Measurements from ENCODE around the gene SP5.

DNA sequence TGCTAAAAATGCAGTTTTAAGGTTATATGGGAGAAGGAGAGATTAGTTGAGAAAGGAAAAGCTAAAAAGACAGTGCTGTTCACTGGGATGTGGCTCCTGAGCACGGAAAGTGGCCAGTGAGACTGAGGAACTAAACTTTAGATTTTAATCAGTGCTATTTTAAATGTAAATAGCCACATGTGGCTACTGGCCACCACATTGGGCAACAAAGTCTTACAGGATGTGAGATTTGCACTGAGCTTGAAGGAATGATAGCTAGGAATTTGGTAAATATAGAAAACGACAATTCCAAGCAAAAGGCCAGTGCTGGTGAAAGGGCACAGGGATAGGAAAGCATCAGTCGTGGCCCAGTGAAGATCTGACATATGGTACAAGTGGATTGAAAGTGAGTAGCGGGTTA lies 14.1 kb upstream of the SP5 start:
- TF ChIP-seq, protein P1, sequence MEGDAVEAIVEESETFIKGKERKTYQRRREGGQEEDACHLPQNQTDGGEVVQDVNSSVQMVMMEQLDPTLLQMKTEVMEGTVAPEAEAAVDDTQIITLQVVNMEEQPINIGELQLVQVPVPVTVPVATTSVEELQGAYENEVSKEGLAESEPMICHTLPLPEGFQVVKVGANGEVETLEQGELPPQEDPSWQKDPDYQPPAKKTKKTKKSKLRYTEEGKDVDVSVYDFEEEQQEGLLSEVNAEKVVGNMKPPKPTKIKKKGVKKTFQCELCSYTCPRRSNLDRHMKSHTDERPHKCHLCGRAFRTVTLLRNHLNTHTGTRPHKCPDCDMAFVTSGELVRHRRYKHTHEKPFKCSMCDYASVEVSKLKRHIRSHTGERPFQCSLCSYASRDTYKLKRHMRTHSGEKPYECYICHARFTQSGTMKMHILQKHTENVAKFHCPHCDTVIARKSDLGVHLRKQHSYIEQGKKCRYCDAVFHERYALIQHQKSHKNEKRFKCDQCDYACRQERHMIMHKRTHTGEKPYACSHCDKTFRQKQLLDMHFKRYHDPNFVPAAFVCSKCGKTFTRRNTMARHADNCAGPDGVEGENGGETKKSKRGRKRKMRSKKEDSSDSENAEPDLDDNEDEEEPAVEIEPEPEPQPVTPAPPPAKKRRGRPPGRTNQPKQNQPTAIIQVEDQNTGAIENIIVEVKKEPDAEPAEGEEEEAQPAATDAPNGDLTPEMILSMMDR (IDR thresholded peaks at IDR 0.05) = no peak
- TF ChIP-seq EZH2 (IDR thresholded peaks at IDR 0.05; ENCODE audit: borderline replicate concordance, insufficient read depth, low read depth, low read length, poor library complexity, severe bottlenecking) = no peak

Measured in B cell (primary cell).